H1 (cell line): ENCODE measurements around the gene LYRM4. TPM values are rescaled to one million over a fixed set of nuclear protein-coding genes. Genes with fewer than 3 reads are reported as not detected.

Source experiments
- CREB1 ChIP-seq: IDR thresholded peaks from 2 replicates; pipeline ENCODE4 v1.6.1; 2012; ENCODE audit warnings: inconsistent platforms
- NRF1 ChIP-seq: IDR thresholded peaks from 2 replicates; pipeline ENCODE4 v1.6.1; 2011; ENCODE audit warnings: mild to moderate bottlenecking, low read depth, low read length, improper control_type of control experiment
- polyA plus RNA-seq, 7 experiments: library from polyadenylated mRNA; depleted of rRNA in 3 of 7; stranded (reverse) in 5 of 7; unstranded in 2 of 7; fragments of >200 nt in 5 of 7; fragments of 200-250 nt in 2 of 7; gene quantifications; 1 replicate in 5 of 7; 2 replicates in 1 of 7; 4 replicates in 1 of 7; pipeline versions ENCODE4 v1.2.1 to v1.2.3, GENCODE V29; 2011 to 2013; ENCODE audit warnings: missing spikeins in 2 of 7, mixed read lengths in 2 of 7
- total RNA-seq: library from RNA; stranded (reverse); fragmentation: NEBNext Ultra II Directional; extraction: Animal tissue kit (Norgen Biotek cat#: 25700); gene quantifications from 2 replicates; pipeline ENCODE4 v1.2.1, GENCODE V29; 2021
- TF ChIP-seq, protein P1 (sequence below): fragments of 300-600 bp; sonication (generic); IDR thresholded peaks from 2 replicates; pipeline ENCODE4 v1.7.1; 2012; ENCODE audit warnings: low read length, moderate library complexity, mild to moderate bottlenecking, inconsistent platforms; ENCODE audit not compliant: insufficient replicate concordance

LYRM4 gene
- total and polyA plus RNA-seq, 2 of the 8 experiments (the other 6 are each of a cell fraction or from before 2014, with no cell fraction given) = 56.6 to 62.8 TPM

GRCh38 chr6:5305968-5306626 is 45.3 kb upstream of the LYRM4 start (continued):
- TF ChIP-seq, protein P1, sequence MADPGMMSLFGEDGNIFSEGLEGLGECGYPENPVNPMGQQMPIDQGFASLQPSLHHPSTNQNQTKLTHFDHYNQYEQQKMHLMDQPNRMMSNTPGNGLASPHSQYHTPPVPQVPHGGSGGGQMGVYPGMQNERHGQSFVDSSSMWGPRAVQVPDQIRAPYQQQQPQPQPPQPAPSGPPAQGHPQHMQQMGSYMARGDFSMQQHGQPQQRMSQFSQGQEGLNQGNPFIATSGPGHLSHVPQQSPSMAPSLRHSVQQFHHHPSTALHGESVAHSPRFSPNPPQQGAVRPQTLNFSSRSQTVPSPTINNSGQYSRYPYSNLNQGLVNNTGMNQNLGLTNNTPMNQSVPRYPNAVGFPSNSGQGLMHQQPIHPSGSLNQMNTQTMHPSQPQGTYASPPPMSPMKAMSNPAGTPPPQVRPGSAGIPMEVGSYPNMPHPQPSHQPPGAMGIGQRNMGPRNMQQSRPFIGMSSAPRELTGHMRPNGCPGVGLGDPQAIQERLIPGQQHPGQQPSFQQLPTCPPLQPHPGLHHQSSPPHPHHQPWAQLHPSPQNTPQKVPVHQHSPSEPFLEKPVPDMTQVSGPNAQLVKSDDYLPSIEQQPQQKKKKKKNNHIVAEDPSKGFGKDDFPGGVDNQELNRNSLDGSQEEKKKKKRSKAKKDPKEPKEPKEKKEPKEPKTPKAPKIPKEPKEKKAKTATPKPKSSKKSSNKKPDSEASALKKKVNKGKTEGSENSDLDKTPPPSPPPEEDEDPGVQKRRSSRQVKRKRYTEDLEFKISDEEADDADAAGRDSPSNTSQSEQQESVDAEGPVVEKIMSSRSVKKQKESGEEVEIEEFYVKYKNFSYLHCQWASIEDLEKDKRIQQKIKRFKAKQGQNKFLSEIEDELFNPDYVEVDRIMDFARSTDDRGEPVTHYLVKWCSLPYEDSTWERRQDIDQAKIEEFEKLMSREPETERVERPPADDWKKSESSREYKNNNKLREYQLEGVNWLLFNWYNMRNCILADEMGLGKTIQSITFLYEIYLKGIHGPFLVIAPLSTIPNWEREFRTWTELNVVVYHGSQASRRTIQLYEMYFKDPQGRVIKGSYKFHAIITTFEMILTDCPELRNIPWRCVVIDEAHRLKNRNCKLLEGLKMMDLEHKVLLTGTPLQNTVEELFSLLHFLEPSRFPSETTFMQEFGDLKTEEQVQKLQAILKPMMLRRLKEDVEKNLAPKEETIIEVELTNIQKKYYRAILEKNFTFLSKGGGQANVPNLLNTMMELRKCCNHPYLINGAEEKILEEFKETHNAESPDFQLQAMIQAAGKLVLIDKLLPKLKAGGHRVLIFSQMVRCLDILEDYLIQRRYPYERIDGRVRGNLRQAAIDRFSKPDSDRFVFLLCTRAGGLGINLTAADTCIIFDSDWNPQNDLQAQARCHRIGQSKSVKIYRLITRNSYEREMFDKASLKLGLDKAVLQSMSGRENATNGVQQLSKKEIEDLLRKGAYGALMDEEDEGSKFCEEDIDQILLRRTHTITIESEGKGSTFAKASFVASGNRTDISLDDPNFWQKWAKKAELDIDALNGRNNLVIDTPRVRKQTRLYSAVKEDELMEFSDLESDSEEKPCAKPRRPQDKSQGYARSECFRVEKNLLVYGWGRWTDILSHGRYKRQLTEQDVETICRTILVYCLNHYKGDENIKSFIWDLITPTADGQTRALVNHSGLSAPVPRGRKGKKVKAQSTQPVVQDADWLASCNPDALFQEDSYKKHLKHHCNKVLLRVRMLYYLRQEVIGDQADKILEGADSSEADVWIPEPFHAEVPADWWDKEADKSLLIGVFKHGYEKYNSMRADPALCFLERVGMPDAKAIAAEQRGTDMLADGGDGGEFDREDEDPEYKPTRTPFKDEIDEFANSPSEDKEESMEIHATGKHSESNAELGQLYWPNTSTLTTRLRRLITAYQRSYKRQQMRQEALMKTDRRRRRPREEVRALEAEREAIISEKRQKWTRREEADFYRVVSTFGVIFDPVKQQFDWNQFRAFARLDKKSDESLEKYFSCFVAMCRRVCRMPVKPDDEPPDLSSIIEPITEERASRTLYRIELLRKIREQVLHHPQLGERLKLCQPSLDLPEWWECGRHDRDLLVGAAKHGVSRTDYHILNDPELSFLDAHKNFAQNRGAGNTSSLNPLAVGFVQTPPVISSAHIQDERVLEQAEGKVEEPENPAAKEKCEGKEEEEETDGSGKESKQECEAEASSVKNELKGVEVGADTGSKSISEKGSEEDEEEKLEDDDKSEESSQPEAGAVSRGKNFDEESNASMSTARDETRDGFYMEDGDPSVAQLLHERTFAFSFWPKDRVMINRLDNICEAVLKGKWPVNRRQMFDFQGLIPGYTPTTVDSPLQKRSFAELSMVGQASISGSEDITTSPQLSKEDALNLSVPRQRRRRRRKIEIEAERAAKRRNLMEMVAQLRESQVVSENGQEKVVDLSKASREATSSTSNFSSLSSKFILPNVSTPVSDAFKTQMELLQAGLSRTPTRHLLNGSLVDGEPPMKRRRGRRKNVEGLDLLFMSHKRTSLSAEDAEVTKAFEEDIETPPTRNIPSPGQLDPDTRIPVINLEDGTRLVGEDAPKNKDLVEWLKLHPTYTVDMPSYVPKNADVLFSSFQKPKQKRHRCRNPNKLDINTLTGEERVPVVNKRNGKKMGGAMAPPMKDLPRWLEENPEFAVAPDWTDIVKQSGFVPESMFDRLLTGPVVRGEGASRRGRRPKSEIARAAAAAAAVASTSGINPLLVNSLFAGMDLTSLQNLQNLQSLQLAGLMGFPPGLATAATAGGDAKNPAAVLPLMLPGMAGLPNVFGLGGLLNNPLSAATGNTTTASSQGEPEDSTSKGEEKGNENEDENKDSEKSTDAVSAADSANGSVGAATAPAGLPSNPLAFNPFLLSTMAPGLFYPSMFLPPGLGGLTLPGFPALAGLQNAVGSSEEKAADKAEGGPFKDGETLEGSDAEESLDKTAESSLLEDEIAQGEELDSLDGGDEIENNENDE = no peak
- no peak for TF ChIP-seq NRF1
- no peak for TF ChIP-seq CREB1
